Osteocyte (in vitro differentiated cells): ENCODE results near the gene BLMH. TPM values are rescaled to one million over a fixed set of nuclear protein-coding genes. Genes with fewer than 3 reads are reported as not detected.

ENCODE experiments used
- DNase-seq: peaks from one replicate; pipeline ENCODE4 v3.0.0; 2021; ENCODE audit warnings: mixed read lengths; ENCODE audit not compliant: unreplicated experiment; ENCODE audit errors: extremely low spot score
- H3K27ac Mint-ChIP-seq: one replicate; pipeline ENCODE4 v1.8.0; 2021; ENCODE audit warnings: mild to moderate bottlenecking, mixed read lengths; ENCODE audit not compliant: unreplicated experiment
- H3K27me3 Mint-ChIP-seq: one replicate; pipeline ENCODE4 v1.8.0; 2021; ENCODE audit warnings: mixed read lengths; ENCODE audit not compliant: unreplicated experiment
- H3K36me3 Mint-ChIP-seq: one replicate; pipeline ENCODE4 v1.8.0; 2021; ENCODE audit warnings: mixed read lengths; ENCODE audit not compliant: unreplicated experiment
- H3K4me1 Mint-ChIP-seq: one replicate; pipeline ENCODE4 v1.8.0; 2021; ENCODE audit warnings: mixed read lengths; ENCODE audit not compliant: unreplicated experiment
- H3K4me3 Mint-ChIP-seq: one replicate; pipeline ENCODE4 v1.8.0; 2021; ENCODE audit warnings: mild to moderate bottlenecking, moderate library complexity, mixed read lengths; ENCODE audit not compliant: unreplicated experiment
- H3K9me3 Mint-ChIP-seq: one replicate; pipeline ENCODE4 v1.8.0; 2021; ENCODE audit warnings: mixed read lengths; ENCODE audit not compliant: unreplicated experiment
- total RNA-seq: library from RNA; stranded (reverse); gene quantifications from 2 replicates; pipeline ENCODE4 v1.2.1, GENCODE V29; 2021
- TF ChIP-seq, protein P1 (sequence below): fragments of 200-600 bp; sonication (generic); IDR thresholded peaks from 2 replicates; pipeline ENCODE4 v1.5.0; 2021; ENCODE audit warnings: antibody characterized with exemption, mild to moderate bottlenecking, moderate library complexity

The BLMH gene
- total RNA-seq, 1 donor from 2014 or later: 67.0 TPM

- Mint-ChIP-seq H3K4me3 (no peak overlapping the region), H3K9me3 (no peaks in the 10 kb centered on the region), H3K36me3 (no peaks in the 10 kb centered on the region), H3K27me3 (peaks cover 2% of the 10 kb centered on the region), H3K4me1 (no peaks in the 10 kb centered on the region), H3K27ac (no peak overlapping the region)
- no peak for DNase-seq
- TF ChIP-seq, protein P1, sequence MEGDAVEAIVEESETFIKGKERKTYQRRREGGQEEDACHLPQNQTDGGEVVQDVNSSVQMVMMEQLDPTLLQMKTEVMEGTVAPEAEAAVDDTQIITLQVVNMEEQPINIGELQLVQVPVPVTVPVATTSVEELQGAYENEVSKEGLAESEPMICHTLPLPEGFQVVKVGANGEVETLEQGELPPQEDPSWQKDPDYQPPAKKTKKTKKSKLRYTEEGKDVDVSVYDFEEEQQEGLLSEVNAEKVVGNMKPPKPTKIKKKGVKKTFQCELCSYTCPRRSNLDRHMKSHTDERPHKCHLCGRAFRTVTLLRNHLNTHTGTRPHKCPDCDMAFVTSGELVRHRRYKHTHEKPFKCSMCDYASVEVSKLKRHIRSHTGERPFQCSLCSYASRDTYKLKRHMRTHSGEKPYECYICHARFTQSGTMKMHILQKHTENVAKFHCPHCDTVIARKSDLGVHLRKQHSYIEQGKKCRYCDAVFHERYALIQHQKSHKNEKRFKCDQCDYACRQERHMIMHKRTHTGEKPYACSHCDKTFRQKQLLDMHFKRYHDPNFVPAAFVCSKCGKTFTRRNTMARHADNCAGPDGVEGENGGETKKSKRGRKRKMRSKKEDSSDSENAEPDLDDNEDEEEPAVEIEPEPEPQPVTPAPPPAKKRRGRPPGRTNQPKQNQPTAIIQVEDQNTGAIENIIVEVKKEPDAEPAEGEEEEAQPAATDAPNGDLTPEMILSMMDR: no peak
Observed at GRCh38 chr17:30300818-30301217, 9.1 kb upstream of the BLMH start.

- Mint-ChIP-seq H3K9me3 (no peaks in the 10 kb centered on the region), H3K36me3 (no peaks in the 10 kb centered on the region), H3K4me3 (no peak overlapping the region), H3K27me3 (peaks cover 2% of the 10 kb centered on the region), H3K4me1 (no peaks in the 10 kb centered on the region), H3K27ac (no peak overlapping the region)
- TF ChIP-seq, protein P1: peak; percentile 51
- no peak for DNase-seq
Observed at GRCh38 chr17:30299000-30299399, 7.3 kb upstream of the BLMH start.

GRCh38 chr17:30297715-30298114 is 6.0 kb upstream of the BLMH start:
- no peaks in the 10 kb centered on the region for H3K4me1 Mint-ChIP-seq
- TF ChIP-seq, protein P1: no peak
- DNase-seq: no peak
- no peaks in the 10 kb centered on the region for H3K27me3 Mint-ChIP-seq
- H3K27ac Mint-ChIP-seq: no peak overlapping the region
- no peaks in the 10 kb centered on the region for H3K9me3 Mint-ChIP-seq
- no peaks in the 10 kb centered on the region for H3K36me3 Mint-ChIP-seq
- H3K4me3 Mint-ChIP-seq: no peak overlapping the region

DNA sequence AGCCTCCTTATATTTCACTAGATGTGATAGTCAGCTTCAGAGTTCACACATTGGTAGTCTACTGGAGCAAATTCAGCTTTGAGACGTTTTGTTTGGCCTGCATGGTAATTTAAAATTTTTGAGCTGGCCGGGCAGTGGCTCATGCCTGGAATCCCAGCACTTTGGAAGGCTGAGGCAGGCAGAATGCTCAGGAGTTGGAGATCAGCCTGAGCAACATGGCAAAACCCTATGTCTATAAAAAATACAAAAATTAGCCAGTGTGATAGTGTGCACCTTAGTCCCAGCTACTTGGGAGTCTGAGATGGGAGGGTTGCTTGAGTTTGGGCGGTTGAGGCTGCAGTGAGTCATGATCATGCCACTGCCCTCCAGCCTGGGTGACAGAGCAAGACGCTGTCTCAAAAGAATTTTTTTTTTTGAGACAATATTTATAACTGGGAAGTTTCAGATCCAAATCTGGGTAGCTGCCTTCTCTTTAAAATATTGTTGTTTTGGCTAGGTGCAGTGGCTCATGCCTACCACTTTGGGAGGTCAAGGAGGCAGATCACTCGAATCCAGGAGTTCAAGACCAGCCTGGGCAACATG is 4.8 kb upstream of the BLMH start:
- no peaks in the 10 kb centered on the region for H3K9me3 Mint-ChIP-seq

GRCh38 chr17:30292286-30292858 is 628 bp upstream of the BLMH start:
- Mint-ChIP-seq H3K27ac (peak overlapping the region; percentile 50), H3K36me3 (peaks cover 9% of the 10 kb centered on the region), H3K4me1 (peaks cover 13% of the 10 kb centered on the region), H3K27me3 (no peaks in the 10 kb centered on the region), H3K9me3 (no peaks in the 10 kb centered on the region), H3K4me3 (peak overlapping the region; percentile 65)
- no peak for DNase-seq
- TF ChIP-seq, protein P1: no peak

More for the DNA sequence above, 4.8 kb upstream of the BLMH start:
- Mint-ChIP-seq H3K27me3 (no peaks in the 10 kb centered on the region), H3K36me3 (no peaks in the 10 kb centered on the region), H3K27ac (no peak overlapping the region), H3K4me3 (no peak overlapping the region), H3K4me1 (no peaks in the 10 kb centered on the region)
- TF ChIP-seq, protein P1: no peak
- no peak for DNase-seq
